Iris pigment epithelial cell (primary cell): ENCODE measurements around the gene RAPGEF6.
A peak's percentile ranks its signal among the peaks of the same experiment; 100 is the strongest.
"Not testable (repeated sequence)": the region's sequence is repeated elsewhere in the genome, so short reads cannot be mapped to it uniquely, and the experiment has no call there.

ENCODE experiments used
- DNase-seq: peaks from one replicate; pipeline ENCODE4 v3.0.0-alpha.2; 2011; ENCODE audit warnings: low read depth

The RAPGEF6 gene

DNA sequence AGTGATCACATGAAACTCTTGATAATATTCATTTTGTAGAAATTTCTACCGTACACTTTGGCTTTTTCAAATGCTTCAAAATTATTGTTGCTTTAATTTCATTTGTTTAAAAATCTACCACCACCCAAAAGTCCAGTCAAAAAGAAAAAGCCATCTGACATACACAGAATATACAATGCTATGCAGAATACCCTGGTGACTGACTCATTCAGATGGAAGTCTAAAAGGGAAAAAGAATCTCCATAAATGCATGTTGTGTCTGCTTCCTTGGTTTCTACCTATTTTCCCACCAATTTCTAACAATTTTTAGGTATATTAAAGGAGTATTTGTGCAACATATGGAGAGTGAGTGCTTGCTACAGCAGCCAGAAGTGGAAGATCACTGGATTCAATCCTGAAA lies 9.3 kb upstream of the RAPGEF6 start:
- no peak for DNase-seq

DNA sequence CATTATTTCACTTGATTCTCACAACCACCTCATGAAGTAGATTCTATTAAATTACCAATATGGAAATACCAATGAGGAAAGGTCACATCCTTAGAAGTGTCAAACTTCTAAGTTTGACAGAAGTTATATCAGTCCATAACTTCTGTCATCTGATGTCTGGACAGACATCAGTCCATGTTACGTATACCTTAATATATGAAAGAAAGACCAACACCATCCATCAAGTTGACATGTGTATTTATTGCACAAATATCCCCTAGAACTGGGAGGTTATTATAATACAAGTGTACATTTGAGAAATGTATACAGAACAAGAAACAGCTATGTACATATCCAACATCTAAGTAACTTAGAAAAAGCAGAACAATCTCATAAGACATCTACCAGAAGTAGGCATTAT lies 6.5 kb upstream of the RAPGEF6 start:
- no peak for DNase-seq

- peak; percentile 61 for DNase-seq
Measured at GRCh38 chr5:131640043-131640856, 5.2 kb upstream of the RAPGEF6 start.

GRCh38 chr5:131639148-131639547 lies 4.1 kb upstream of the RAPGEF6 start:
- no peak for DNase-seq

GRCh38 chr5:131637694-131638093 lies 2.7 kb upstream of the RAPGEF6 start:
- DNase-seq, result no peak

DNA sequence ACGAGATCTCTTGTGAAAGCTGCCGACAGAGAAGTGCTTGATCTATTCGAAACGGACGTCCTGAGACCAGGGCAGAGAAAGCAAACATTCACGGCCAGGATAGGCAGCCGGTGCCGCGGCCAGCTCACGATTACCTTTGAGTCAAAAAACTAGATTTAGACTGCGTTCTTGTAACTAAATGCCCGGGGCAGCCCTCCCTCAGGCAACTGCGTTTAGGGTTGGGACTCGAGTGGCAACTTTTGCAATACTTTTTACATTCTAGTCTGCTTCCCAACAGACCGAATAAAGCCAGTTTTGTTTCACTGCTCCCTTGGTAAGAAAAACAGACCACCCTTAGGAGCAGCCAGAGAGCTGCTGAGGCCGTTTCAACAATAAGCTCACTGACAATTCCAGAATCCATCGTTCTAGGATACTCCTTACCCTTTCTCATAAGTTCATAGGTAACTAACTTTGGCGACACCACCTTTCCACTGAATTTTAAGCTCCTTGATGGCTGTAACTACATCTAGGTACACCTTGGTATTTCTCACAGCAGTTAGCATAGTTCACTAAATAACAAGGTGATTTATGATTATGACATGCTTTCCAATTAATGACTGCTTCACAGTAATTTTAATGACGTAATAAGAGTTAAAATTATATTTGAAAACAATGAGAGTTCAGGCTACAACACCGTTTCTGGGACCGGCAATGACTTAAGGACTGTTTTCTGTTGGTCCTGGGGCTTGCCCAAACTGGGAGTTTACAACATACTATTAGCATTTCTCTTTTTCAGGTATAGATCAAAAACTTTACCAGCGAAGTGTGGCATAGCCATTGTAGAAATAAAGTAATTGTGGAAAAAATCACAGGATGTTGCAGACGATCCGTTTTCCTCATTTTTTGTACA lies 899 bp upstream of the RAPGEF6 start:
- DNase-seq, result peak; percentile 50

DNA sequence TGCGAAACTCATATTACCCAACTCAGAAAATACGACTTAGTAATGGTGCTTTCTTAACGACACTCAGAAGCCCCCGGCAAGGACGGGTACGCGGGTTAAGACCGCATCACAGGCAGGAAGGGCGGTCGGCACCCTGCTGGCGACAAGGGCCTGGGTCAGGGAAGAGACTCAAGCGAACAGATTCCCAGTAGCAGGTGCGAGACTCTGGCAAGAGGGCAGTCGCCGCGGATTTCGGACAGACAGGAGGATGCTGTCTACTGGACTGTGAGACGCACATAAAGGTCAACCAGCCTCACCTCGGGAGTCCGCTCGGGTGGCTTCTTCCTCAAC lies 398 bp downstream of the RAPGEF6 start:
- peak; percentile 37 for DNase-seq

DNA sequence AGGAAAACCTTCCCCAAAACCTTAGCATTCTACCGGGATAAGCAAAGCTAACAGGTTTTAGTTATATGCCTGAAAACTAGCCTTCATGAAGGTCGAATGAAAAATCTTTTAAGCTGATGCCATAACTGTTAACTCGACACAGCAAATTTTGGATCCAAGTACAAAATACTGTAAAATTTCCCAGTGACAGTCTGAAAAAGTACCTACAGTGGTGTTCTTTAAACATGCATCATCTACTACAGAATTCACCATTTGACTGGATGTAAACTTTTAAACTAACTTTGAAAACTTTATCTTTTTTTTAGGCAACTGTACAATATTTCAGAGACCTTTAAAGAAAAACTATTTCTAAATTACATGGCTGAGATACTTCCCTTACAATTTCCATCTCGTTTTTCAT lies 791 bp downstream of the RAPGEF6 start:
- DNase-seq, result no peak

DNA sequence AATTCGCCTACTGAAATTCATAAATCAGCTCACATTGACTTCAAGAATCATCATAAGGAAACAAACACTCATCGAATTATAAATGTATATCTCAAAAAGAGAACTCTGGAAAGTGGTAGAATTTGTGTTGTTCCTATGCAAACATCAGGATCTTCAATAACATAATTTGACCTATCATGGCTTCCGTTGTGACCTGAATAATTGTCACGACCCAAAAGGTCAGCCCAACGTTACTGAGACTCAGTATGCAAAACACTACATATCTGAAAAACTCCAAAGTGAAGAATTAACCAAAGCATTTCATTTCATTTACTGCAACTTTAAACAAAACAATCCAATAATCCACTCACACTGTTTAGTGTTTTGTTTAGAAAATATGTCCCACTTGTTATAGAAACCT lies 1.2 kb downstream of the RAPGEF6 start:
- DNase-seq, result no peak

DNA sequence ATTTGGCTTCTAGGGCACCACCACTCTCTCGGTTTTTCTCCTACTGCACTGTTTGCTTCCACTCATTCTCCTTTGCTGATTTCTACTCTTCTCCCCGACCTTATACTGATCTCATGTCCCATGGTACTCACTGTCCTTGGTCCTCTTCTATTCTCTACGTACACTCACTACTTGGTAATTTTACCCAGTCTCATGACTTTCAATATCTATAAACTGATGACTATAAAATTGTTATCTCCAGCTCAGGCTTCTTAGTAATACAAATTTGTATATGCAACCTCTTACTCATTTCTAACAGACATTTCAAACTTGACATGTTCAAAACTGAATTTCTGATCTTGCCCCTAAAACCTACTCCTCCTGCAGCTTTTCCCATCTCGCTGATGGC lies 4.1 kb downstream of the RAPGEF6 start:
- DNase-seq, result peak; percentile 32

DNA sequence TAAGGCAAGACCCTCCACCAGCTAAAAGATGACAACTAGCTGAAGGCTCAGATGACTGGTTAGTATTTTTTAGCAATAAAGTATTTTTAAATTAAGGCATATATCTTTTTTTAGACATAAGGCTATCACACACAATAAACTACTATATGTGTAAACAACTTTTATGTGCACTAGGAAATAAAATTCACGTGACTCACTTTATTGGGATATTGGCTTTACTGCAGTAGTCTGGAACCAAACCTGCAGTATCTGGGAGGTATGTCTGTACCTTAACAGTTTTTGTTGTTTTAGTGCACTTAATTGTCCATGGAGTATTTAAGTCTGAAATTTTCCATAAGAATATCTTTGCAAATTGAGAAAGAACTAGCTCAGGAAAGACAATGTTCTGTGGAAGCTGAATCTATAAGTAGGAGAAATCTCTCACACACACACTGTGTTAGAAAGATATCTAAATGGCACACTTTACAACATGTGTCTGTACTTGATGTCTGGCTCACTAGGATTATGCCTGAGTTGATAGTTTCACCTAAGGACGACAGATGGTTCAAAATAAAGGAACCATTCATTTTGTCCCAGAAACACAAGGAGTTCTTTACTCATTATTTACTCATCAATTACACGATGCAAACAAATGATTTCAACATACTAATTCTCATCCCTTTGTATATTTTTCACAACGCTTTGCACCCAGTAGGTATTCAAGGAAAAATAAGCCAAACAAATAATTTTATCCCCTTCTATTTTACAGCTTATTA lies 4.6 kb downstream of the RAPGEF6 start:
- no peak for DNase-seq

DNA sequence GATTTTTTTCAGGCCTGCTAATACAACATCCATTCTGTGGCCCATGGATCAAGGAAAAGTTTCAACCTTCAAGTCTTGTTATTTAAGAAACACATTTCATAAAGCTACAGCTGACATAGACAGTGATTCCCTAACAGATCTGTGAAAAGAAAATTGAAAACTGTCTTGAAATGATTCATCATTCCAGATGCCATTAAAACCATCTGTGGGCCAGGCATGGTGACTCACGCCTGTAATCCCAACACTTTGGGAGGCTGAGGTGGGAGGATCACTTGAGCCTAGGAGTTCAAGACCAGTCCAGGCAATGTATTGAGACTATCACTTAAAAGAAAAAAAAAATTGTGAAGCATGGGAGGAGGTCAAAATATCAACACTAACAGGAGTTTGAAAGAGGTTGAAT lies 6.0 kb downstream of the RAPGEF6 start:
- DNase-seq, result peak; percentile 68

DNA sequence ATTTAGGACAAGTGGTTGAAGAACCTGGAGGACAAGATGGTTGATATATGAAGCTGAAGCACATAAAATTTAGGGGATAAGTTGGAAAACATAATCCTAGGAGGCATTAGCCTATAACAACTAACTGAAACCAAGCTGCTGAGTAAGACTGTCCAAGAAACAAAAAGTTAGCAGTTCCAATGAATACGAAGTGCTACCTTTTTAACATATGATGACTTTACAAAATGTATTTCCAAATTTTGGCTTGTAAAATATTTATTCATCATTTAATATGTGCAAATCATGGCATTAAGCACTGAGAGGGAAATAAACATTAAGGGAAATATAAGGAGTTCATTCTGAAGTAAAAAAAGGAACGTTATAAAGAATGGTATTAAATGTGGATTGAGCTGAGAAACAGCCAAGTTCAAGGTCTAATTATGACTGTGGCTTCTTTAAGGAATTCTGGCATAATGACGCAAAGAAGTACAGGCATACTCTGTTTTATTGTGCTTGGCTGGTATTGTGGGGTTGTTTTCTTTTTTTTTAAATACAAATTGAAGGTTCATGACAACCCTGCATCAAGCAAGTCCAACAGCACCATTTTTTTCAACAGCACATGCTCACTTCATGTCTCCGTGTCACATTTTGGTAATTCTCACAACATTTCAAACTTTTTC lies 7.7 kb downstream of the RAPGEF6 start:
- no peak for DNase-seq

DNA sequence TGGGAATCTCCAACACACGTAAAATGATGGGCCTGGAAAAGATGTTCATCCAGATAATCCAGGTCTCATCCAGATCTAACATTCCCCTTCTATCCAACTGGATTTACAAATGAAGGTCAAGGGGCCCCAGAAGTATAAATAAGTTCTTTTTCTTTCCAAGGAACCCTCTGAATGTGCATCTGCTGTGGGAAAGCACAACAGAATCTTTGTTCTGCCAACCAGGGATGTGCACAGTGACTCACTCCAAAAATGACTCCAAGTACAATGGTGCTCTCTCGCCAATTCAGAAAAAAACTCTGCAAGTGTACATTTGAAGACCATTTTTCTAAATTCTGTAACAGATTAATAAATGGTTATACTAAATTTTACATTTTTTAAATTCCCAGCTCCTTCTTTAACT lies 12.4 kb downstream of the RAPGEF6 start:
- peak; percentile 45 for DNase-seq

DNA sequence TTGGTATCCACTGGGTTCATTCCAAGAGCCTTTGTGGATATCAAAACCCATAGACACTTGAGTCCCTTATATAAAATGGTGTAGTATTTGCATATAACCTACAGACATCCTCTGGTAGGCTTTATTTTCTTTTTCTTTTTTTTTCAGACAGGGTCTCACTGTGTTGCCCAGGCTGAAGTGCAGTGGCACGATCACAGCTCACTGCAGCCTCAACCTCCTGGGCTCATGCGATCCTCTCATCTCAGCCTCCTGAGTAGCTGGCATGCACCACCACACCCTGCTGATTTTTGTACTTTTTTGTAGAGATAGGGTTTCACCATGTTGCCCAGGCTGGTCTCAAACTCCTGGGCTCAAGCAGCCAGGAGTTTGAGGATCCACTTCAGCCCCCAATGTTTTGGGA lies 13.9 kb downstream of the RAPGEF6 start:
- DNase-seq, result not testable (repeated sequence)

GRCh38 chr5:131619102-131619501 lies 15.9 kb downstream of the RAPGEF6 start:
- DNase-seq, result no peak

DNA sequence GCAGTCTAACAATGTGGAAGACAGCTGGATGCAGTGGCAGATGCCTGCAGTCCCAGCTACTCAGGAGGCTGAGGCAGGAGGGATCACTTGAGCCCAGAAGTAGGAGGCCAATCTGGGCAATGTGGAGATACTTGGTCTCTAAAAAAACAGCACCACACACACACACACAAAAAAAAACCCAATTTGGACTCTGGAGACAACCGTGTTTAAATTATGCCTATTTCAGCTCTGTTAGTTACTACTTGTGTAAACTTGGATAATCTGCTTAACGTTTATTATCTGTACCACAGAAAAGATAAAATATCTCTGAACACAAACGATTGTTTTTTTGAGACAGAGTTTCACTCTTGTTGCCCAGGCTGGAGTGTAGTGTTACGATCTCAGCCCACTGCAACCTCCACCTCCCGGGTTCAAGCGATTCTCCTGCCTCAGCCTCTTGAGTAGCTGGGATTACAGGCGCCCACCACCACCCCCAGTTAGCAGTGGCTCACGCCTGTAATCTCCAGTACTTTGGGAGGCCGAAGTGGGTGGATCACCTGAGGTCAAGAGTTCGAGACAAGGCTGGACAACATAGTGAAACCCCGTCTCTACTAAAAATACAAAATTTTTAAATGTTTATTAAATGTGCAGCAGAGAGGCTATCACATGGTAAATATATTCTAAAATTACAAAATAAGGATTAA lies 17.7 kb downstream of the RAPGEF6 start:
- no peak for DNase-seq

GRCh38 chr5:131615957-131616356 lies 19.1 kb downstream of the RAPGEF6 start:
- no peak for DNase-seq

- no peak for DNase-seq
Measured at GRCh38 chr5:131613423-131613822, 21.6 kb downstream of the RAPGEF6 start.

- DNase-seq, result no peak
Measured at GRCh38 chr5:131611064-131611381, 24.0 kb downstream of the RAPGEF6 start.

DNA sequence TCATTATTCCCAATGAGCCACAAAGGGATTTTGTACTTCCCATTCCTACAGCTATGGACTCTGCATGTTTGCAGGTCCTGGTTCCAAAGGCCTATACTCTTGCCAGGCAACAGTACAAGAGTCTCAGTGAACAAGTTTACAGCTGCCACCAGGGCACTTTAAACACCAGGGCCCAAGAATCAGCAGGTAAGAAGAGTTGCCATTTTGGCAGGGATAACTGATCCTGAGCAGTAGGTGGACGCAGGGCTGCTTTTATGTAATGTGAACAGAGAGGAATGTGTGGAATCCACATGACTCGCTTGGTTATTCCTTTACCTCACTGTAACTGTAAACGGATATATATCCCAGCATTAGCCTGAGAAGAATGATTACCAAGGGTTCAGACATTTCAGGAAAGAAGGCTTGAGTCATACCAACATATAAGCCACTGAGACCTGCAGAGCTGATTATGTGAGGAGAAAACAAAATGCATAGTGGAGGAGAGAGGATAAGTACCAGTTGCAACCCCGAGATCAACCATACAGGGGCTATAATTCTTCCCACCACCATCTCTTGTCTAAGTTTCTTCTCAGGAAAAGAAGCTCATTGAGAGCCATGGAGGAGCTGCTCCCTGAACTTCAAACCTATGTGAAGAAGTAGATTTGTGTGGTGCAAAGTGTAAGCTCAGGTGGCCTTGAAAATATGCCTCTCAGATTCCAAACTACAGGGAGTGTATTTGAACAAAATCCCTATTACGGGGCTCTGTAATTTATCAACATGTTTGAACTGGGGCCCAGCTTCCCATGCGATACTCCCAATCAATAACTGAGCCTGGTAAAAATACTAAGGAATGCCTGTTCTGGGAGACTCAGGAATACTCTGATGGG lies 24.6 kb downstream of the RAPGEF6 start:
- DNase-seq, result peak; percentile 94
